ENCODE data around the gene CAMTA1. TPM values are rescaled to one million over a fixed set of nuclear protein-coding genes. Genes with fewer than 3 reads are reported as not detected.
"Not testable (repeated sequence)": the region's sequence is repeated elsewhere in the genome, so short reads cannot be mapped to it uniquely, and the experiment has no call there.

Gene CAMTA1
- total RNA-seq, 1 experiment from 2014 or later = 69.5 TPM

DNA sequence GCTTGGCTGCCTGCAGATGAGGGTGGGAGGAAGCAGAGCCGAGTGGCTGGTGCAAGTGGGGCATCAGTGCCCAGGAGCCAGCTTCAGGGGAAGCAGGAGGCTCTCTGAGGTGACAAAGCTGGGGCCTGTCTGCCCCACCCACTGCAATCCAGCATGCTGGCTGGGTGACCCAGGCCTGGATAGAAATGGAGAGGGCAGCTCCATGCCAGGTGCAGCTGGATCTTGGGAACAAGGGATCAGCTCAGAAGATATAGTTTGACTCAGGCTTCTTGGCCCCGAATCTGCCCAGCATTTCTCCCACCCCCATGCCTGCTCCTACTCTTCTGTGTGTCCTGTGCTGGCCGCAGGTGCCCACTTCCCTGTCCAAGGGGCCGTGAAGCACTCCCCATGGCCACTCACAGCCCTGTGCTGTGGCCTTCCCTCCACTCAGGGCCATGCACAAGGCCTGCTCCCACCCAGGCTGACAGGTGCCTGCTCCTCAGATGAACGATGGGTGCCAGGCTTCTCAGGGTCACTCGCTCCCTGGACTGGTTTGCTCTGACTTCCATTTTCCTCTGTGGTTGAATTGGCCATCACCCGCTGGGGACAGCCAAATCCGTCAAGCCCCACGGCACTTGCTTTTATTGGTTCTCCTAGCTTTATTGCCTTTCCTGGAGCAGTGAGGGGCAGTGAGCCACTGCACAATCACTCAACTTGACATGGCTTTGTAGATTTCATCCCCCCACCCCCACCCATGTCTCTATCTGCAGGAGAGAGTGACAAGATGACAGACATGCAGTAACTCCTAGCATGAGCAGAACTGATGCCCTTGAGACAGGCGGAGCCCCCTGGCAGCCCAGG lies 811.1 kb downstream of the CAMTA1 start:
- Histone ChIP-seq H3K4me2 (ENCODE audit: low read length) (no peak overlapping the region), H3K27ac (ENCODE audit: low read depth, low read length) (no peak overlapping the region), H3K9me2 (ENCODE audit: insufficient read depth) (no peaks in the 10 kb centered on the region), H3K9ac (ENCODE audit: low read length) (no peak overlapping the region), H3K36me3 (ENCODE audit: control insufficient read depth in 1 of 2, insufficient read depth in 2 of 2, low read length in 2 of 2) (no peaks in the 10 kb centered on the region), H3K9me3 (ENCODE audit: control insufficient read depth in 1 of 2, insufficient read depth in 1 of 2, low read depth in 1 of 2, low read length in 2 of 2) (no peaks in the 10 kb centered on the region), H3K4me3 (replicated peaks in 1 of 2; ENCODE audit: low read depth in 1 of 2, low read length in 2 of 2) (no peak overlapping the region), H3K79me2 (ENCODE audit: insufficient read depth, low read length) (no peaks in the 10 kb centered on the region), H3K27me3 (ENCODE audit: insufficient read depth, low read length) (no peaks in the 10 kb centered on the region; the same call in 1 of the 2 replicates), H4K20me1 (ENCODE audit: insufficient read depth) (no peaks in the 10 kb centered on the region), H3K4me1 (ENCODE audit: control insufficient read depth in 1 of 2, insufficient read depth in 2 of 2, low read length in 2 of 2) (no peaks in the 10 kb centered on the region), H2AFZ (ENCODE audit: low read depth, low read length, poor library complexity, severe bottlenecking) (no peak overlapping the region)
- CTCF ChIA-PET = no interaction called here
- POLR2A ChIA-PET = no interaction called here
- ATAC-seq (no peak), DNase-seq (ENCODE audit: low read depth, low spot score) (no peak)
- intact Hi-C loops (cut with micrococcal nuclease) = no loop called here
- TF ChIP-seq, protein P1, sequence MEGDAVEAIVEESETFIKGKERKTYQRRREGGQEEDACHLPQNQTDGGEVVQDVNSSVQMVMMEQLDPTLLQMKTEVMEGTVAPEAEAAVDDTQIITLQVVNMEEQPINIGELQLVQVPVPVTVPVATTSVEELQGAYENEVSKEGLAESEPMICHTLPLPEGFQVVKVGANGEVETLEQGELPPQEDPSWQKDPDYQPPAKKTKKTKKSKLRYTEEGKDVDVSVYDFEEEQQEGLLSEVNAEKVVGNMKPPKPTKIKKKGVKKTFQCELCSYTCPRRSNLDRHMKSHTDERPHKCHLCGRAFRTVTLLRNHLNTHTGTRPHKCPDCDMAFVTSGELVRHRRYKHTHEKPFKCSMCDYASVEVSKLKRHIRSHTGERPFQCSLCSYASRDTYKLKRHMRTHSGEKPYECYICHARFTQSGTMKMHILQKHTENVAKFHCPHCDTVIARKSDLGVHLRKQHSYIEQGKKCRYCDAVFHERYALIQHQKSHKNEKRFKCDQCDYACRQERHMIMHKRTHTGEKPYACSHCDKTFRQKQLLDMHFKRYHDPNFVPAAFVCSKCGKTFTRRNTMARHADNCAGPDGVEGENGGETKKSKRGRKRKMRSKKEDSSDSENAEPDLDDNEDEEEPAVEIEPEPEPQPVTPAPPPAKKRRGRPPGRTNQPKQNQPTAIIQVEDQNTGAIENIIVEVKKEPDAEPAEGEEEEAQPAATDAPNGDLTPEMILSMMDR (IDR thresholded peaks at IDR 0.05 in 2 of 3, conservative IDR thresholded peaks at IDR 0.05 in 1 of 3; ENCODE audit: borderline replicate concordance in 1 of 3, insufficient read depth in 1 of 3, low read depth in 2 of 3, low read length in 2 of 3) = no peak
- TF ChIP-seq YY1 (IDR thresholded peaks at IDR 0.05; ENCODE audit: extremely low read depth, insufficient replicate concordance, low read depth, low read length) = no peak
- BruUV-seq (replicated peaks) = no TSS peak
- RAD21 ChIA-PET (ENCODE audit: low non-redundant PET in 1 of 2, low total read pairs in 2 of 2, uncharacterized antibody in 2 of 2, unreplicated experiment in 2 of 2) = no interaction called here

DNA sequence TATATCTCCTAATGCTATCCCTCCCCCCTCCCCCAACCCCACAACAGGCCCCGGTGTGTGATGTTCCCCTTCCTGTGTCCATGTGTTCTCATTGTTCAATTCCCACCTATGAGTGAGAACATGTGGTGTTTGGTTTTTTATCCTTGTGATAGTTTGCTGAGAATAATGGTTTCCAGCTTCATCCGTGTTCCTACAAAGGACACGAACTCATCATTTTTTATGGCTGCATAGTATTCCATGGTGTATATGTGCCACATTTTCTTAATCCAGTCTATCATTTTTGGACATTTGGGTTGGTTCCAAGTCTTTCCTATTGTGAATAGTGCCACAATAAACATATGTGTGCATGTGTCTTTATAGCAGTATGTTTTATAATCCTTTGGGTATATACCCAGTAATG lies 812.8 kb downstream of the CAMTA1 start:
- CTCF ChIA-PET; H3K9ac ChIP-seq (ENCODE audit: low read length); H3K4me3 ChIP-seq (replicated peaks in 1 of 2; ENCODE audit: low read depth in 1 of 2, low read length in 2 of 2); H3K36me3 ChIP-seq (ENCODE audit: control insufficient read depth in 1 of 2, insufficient read depth in 2 of 2, low read length in 2 of 2); H4K20me1 ChIP-seq (ENCODE audit: insufficient read depth); BruUV-seq (replicated peaks); DNase-seq (ENCODE audit: low read depth, low spot score); H3K4me2 ChIP-seq (ENCODE audit: low read length); H3K9me2 ChIP-seq (ENCODE audit: insufficient read depth); H3K79me2 ChIP-seq (ENCODE audit: insufficient read depth, low read length); H2AFZ ChIP-seq (ENCODE audit: low read depth, low read length, poor library complexity, severe bottlenecking); RAD21 ChIA-PET (ENCODE audit: low non-redundant PET in 1 of 2, low total read pairs in 2 of 2, uncharacterized antibody in 2 of 2, unreplicated experiment in 2 of 2); H3K9me3 ChIP-seq (ENCODE audit: control insufficient read depth in 1 of 2, insufficient read depth in 1 of 2, low read depth in 1 of 2, low read length in 2 of 2); H3K4me1 ChIP-seq (ENCODE audit: control insufficient read depth in 1 of 2, insufficient read depth in 2 of 2, low read length in 2 of 2); H3K27ac ChIP-seq (ENCODE audit: low read depth, low read length); intact Hi-C loops (cut with micrococcal nuclease); H3K27me3 ChIP-seq (ENCODE audit: insufficient read depth, low read length); POLR2A ChIA-PET; ATAC-seq: not testable (repeated sequence)

- H2AFZ ChIP-seq (ENCODE audit: low read depth, low read length, poor library complexity, severe bottlenecking); ATAC-seq; H3K79me2 ChIP-seq (ENCODE audit: insufficient read depth, low read length); RAD21 ChIA-PET (ENCODE audit: low non-redundant PET in 1 of 2, low total read pairs in 2 of 2, uncharacterized antibody in 2 of 2, unreplicated experiment in 2 of 2); H3K27ac ChIP-seq (ENCODE audit: low read depth, low read length); H3K9ac ChIP-seq (ENCODE audit: low read length); H4K20me1 ChIP-seq (ENCODE audit: insufficient read depth); H3K4me2 ChIP-seq (ENCODE audit: low read length); CTCF ChIA-PET; POLR2A ChIA-PET; BruUV-seq (replicated peaks); H3K27me3 ChIP-seq (ENCODE audit: insufficient read depth, low read length); H3K4me3 ChIP-seq (replicated peaks in 1 of 2; ENCODE audit: low read depth in 1 of 2, low read length in 2 of 2); H3K36me3 ChIP-seq (ENCODE audit: control insufficient read depth in 1 of 2, insufficient read depth in 2 of 2, low read length in 2 of 2); DNase-seq (ENCODE audit: low read depth, low spot score); H3K4me1 ChIP-seq (ENCODE audit: control insufficient read depth in 1 of 2, insufficient read depth in 2 of 2, low read length in 2 of 2); intact Hi-C loops (cut with micrococcal nuclease); H3K9me2 ChIP-seq (ENCODE audit: insufficient read depth); H3K9me3 ChIP-seq (ENCODE audit: control insufficient read depth in 1 of 2, insufficient read depth in 1 of 2, low read depth in 1 of 2, low read length in 2 of 2): not testable (repeated sequence)
These were observed 819.7 kb downstream of the CAMTA1 start for GRCh38 chr1:7604906-7605305.

Measured in HCT116 (cell line).